OCI-M2 (cell line): ENCODE data around the gene SLC16A9.
"Not testable (repeated sequence)": the region's sequence is repeated elsewhere in the genome, so short reads cannot be mapped to it uniquely, and the experiment has no call there.

Source experiments
- DNase-seq: peaks from one replicate; lab custom pipeline; 2025; ENCODE audit not compliant: unreplicated experiment; lab: John Stamatoyannopoulos, UW

SLC16A9 gene

GRCh38 chr10:59678884-59679301, 30.8 kb downstream of the SLC16A9 start:
- no peak for DNase-seq

GRCh38 chr10:59677253-59677831, 32.3 kb downstream of the SLC16A9 start:
- no peak for DNase-seq

- no peak for DNase-seq
These were observed 33.8 kb downstream of the SLC16A9 start for GRCh38 chr10:59675812-59676211.

- DNase-seq, result no peak
These were observed 35.3 kb downstream of the SLC16A9 start for GRCh38 chr10:59674215-59674836.

- no peak for DNase-seq
These were observed 37.3 kb downstream of the SLC16A9 start for GRCh38 chr10:59672150-59672875.

GRCh38 chr10:59670269-59670668, 39.4 kb downstream of the SLC16A9 start:
- DNase-seq, result no peak

GRCh38 chr10:59668096-59668495, 41.6 kb downstream of the SLC16A9 start:
- no peak for DNase-seq

GRCh38 chr10:59666310-59666709, 43.3 kb downstream of the SLC16A9 start:
- DNase-seq, result no peak

- DNase-seq, result not testable (repeated sequence)
These were observed 46.4 kb downstream of the SLC16A9 start for GRCh38 chr10:59663213-59663612.

GRCh38 chr10:59657724-59658123, 51.9 kb downstream of the SLC16A9 start:
- no peak for DNase-seq

- no peak for DNase-seq
These were observed 54.3 kb downstream of the SLC16A9 start for GRCh38 chr10:59655309-59655708.

GRCh38 chr10:59654007-59654406, 55.6 kb downstream of the SLC16A9 start:
- no peak for DNase-seq

GRCh38 chr10:59651902-59652301, 57.7 kb downstream of the SLC16A9 start:
- no peak for DNase-seq

GRCh38 chr10:59649606-59650346, 59.9 kb downstream of the SLC16A9 start:
- DNase-seq, result no peak

GRCh38 chr10:59648711-59649201, 60.9 kb downstream of the SLC16A9 start:
- no peak for DNase-seq

GRCh38 chr10:59644841-59645240, 64.8 kb downstream of the SLC16A9 start:
- no peak for DNase-seq

GRCh38 chr10:59641688-59642087, 68.0 kb downstream of the SLC16A9 start:
- not testable (repeated sequence) for DNase-seq

- DNase-seq, result no peak
These were observed 74.0 kb downstream of the SLC16A9 start for GRCh38 chr10:59635502-59636290.

GRCh38 chr10:59634102-59634501, 75.5 kb downstream of the SLC16A9 start:
- no peak for DNase-seq

- no peak for DNase-seq
These were observed 76.6 kb downstream of the SLC16A9 start for GRCh38 chr10:59633063-59633462.
